Activated CD4-positive, alpha-beta memory T cell treated with anti-CD3 and anti-CD28 coated beads for 36 hours (primary cell): ENCODE data around the gene GUCA1A. TPM values are rescaled to one million over a fixed set of nuclear protein-coding genes. Genes with fewer than 3 reads are reported as not detected.
"Not testable (repeated sequence)": the region's sequence is repeated elsewhere in the genome, so short reads cannot be mapped to it uniquely, and the experiment has no call there.

Experiments used
- CTCF ChIA-PET: fragments of 350-600 bp; sonication (Branson Sonifier 250); formaldehyde crosslinking; loops from one replicate; lab custom pipeline; 2021; ENCODE audit warnings: antibody characterized with exemption, inconsistent platforms; lab: Charles Lee
- POLR2A ChIA-PET: fragments of 350-600 bp; sonication (Branson Sonifier 250); formaldehyde crosslinking; loops from one replicate; lab custom pipeline; 2021; ENCODE audit warnings: antibody characterized with exemption; lab: Charles Lee
- DNase-seq: peaks from one replicate; pipeline ENCODE4 v3.0.0-alpha.2; 2020
- H3K27ac Mint-ChIP-seq: one replicate; pipeline ENCODE4 v1.8.0; 2021; ENCODE audit warnings: mixed read lengths
- H3K27me3 Mint-ChIP-seq: one replicate; pipeline ENCODE4 v1.8.0; 2021; ENCODE audit warnings: mixed read lengths
- H3K36me3 Mint-ChIP-seq: one replicate; pipeline ENCODE4 v1.8.0; 2021; ENCODE audit warnings: mixed read lengths
- H3K4me1 Mint-ChIP-seq: one replicate; pipeline ENCODE4 v1.8.0; 2021; ENCODE audit warnings: low read depth, mixed read lengths
- H3K4me3 Mint-ChIP-seq: one replicate; pipeline ENCODE4 v1.8.0; 2021; ENCODE audit warnings: mild to moderate bottlenecking, mixed read lengths
- H3K9me3 Mint-ChIP-seq: one replicate; pipeline ENCODE4 v1.8.0; 2021; ENCODE audit warnings: mixed read lengths
- intact Hi-C: fragments of 100-400 bp; cut with micrococcal nuclease; formaldehyde crosslinking; loops from one replicate; pipeline ENCODE4 v1.15.1; 2023
- total RNA-seq, 2 experiments: library from RNA; stranded (reverse); gene quantifications; one replicate each; pipeline ENCODE4 v1.2.3, GENCODE V29; 2021

Gene GUCA1A
- total RNA-seq, 2 experiments from 2014 or later: not detected

DNA sequence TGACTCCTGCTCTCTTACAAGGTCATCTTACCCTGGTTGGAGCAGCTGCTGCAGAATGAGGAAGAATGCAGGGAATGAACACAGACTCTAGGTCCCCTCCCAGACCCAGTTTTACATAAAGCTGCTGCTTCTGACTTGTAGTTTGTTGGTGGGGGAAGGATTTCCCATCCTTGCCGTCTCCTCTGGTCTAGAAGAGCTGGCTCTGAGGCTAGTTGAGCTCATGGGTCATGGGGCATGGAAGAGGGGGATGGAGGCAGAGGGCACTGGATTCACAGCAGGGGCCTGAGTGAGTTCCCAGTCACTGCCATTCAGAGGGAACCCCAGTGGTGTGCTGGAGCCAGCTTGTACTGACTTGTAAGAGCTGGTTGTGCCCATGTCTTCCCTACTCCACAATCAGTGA, 9.2 kb upstream of the GUCA1A start:
- ChIA-PET CTCF (interaction anchor here (0.5 to 2.9 kb wide), 5 partner anchors 14 to 87 kb away, joined by 3 to 15 read pairs (median 6); no protein-coding TSS in a partner anchor), POLR2A (no interaction called here)
- no peaks in the 10 kb centered on the region for H3K36me3 Mint-ChIP-seq
- H3K4me1 Mint-ChIP-seq: no peaks in the 10 kb centered on the region
- no peak overlapping the region for H3K4me3 Mint-ChIP-seq
- peaks cover 2% of the 10 kb centered on the region for H3K27me3 Mint-ChIP-seq
- no peak overlapping the region for H3K27ac Mint-ChIP-seq
- DNase-seq: no peak
- intact Hi-C loops: no loop called here
- no peaks in the 10 kb centered on the region for H3K9me3 Mint-ChIP-seq

GRCh38 chr6:42165016-42165415, 8.1 kb upstream of the GUCA1A start:
- DNase-seq: no peak
- Mint-ChIP-seq H3K36me3 (no peaks in the 10 kb centered on the region), H3K27me3 (peaks cover 2% of the 10 kb centered on the region), H3K4me3 (no peak overlapping the region), H3K27ac (no peak overlapping the region), H3K4me1 (no peaks in the 10 kb centered on the region), H3K9me3 (no peaks in the 10 kb centered on the region)
- intact Hi-C loops: no loop called here
- POLR2A ChIA-PET: no interaction called here
- CTCF ChIA-PET: interaction anchor here (1.0 to 2.9 kb wide), 7 partner anchors 9 to 122 kb away, joined by 3 to 15 read pairs (median 5); no protein-coding TSS in a partner anchor

GRCh38 chr6:42166444-42167141, 6.6 kb upstream of the GUCA1A start:
- Mint-ChIP-seq H3K4me3 (no peak overlapping the region), H3K27me3 (no peaks in the 10 kb centered on the region), H3K4me1 (no peaks in the 10 kb centered on the region), H3K9me3 (no peaks in the 10 kb centered on the region), H3K36me3 (no peaks in the 10 kb centered on the region), H3K27ac (no peak overlapping the region)
- peak; percentile 87 for DNase-seq
- intact Hi-C loops: loop anchor here (1.0 to 2.0 kb wide), 4 partner anchors 48 to 386 kb away; partner anchors contain the start of gene PRICKLE4
- ChIA-PET POLR2A (no interaction called here), CTCF (interaction anchor here (0.6 to 4.1 kb wide), 10 partner anchors 38 to 799 kb away, joined by 3 to 23 read pairs (median 4); no protein-coding TSS in a partner anchor)

- no peak for DNase-seq
- H3K9me3 Mint-ChIP-seq: no peaks in the 10 kb centered on the region
- no peaks in the 10 kb centered on the region for H3K4me1 Mint-ChIP-seq
- no peaks in the 10 kb centered on the region for H3K36me3 Mint-ChIP-seq
- POLR2A ChIA-PET: no interaction called here
- H3K27ac Mint-ChIP-seq: no peak overlapping the region
- intact Hi-C loops: no loop called here
- no peaks in the 10 kb centered on the region for H3K27me3 Mint-ChIP-seq
- CTCF ChIA-PET: interaction anchor here (0.7 to 4.1 kb wide), 7 partner anchors 17 to 379 kb away, joined by 3 to 23 read pairs (median 6); no protein-coding TSS in a partner anchor
- H3K4me3 Mint-ChIP-seq: no peak overlapping the region
These were observed 4.5 kb upstream of the GUCA1A start for GRCh38 chr6:42168650-42169049.

- H3K27me3 Mint-ChIP-seq, H3K36me3 Mint-ChIP-seq, intact Hi-C loops, POLR2A ChIA-PET, H3K4me1 Mint-ChIP-seq, DNase-seq, H3K9me3 Mint-ChIP-seq, H3K4me3 Mint-ChIP-seq, H3K27ac Mint-ChIP-seq: not testable (repeated sequence)
- CTCF ChIA-PET: interaction anchor here (1.0 to 4.1 kb wide), 4 partner anchors 9 to 96 kb away, joined by 3 to 23 read pairs (median 10); no protein-coding TSS in a partner anchor
These were observed 3.4 kb upstream of the GUCA1A start for GRCh38 chr6:42169780-42170179.

GRCh38 chr6:42171813-42172581, 1.2 kb upstream of the GUCA1A start:
- no peak overlapping the region for H3K27ac Mint-ChIP-seq
- H3K36me3 Mint-ChIP-seq: no peaks in the 10 kb centered on the region
- H3K9me3 Mint-ChIP-seq: no peaks in the 10 kb centered on the region
- intact Hi-C loops: no loop called here
- no peak overlapping the region for H3K4me3 Mint-ChIP-seq
- ChIA-PET POLR2A (interaction anchor here (0.5 kb wide), 1 partner anchor 309 kb away, joined by 6 read pairs; no protein-coding TSS in a partner anchor), CTCF (interaction anchor here (1.4 kb wide), 1 partner anchor 43 kb away, joined by 4 read pairs; no protein-coding TSS in a partner anchor)
- DNase-seq: no peak
- H3K27me3 Mint-ChIP-seq: no peaks in the 10 kb centered on the region
- H3K4me1 Mint-ChIP-seq: no peaks in the 10 kb centered on the region

DNA sequence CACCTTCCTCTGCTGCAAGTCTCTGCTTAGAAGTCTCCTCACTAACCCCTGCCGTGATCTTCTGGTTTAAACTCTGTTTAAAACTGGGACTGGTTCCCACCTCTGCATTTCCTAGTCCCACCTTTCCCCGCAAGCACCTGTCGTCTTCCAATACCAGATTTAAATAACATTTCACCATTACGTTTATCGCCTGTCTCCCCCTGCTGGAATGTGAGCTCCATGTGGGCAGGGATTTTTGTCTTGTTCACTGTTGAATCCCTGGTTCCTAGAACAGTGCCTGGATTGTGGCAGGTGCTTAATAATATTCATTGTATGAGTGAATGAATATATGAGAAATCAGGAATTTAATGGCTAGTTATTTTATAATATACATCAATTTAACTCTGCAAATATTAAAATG, 2.7 kb downstream of the GUCA1A start:
- Mint-ChIP-seq H3K9me3 (no peaks in the 10 kb centered on the region), H3K36me3 (no peaks in the 10 kb centered on the region), H3K27ac (no peak overlapping the region), H3K4me1 (peaks cover 5% of the 10 kb centered on the region), H3K27me3 (peaks cover 2% of the 10 kb centered on the region), H3K4me3 (no peak overlapping the region)
- POLR2A ChIA-PET: no interaction called here
- CTCF ChIA-PET: interaction anchor here (0.7 to 1.6 kb wide), 3 partner anchors 19 to 71 kb away, joined by 3 read pairs; no protein-coding TSS in a partner anchor
- intact Hi-C loops: no loop called here
- DNase-seq: no peak

DNA sequence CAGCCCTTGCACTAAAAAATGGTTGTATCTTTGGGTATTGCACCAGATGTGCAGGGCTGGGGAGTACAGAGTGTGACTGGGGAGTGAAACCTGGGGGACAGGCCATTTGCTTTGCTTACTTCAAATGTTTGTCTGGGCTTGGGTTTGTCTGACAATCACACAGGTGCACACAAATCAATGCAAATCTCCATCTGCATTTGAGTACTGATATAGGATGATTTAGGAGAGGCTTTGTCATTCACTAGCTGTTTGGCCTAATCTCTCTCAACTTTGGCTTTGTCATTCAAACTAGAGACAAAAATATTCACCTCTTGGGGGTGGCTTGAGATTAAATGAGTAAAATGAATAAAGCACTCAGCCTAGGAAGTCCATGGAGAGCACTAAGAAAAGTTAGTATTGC, 3.8 kb downstream of the GUCA1A start:
- intact Hi-C loops: no loop called here
- no peak overlapping the region for H3K27ac Mint-ChIP-seq
- H3K36me3 Mint-ChIP-seq: no peaks in the 10 kb centered on the region
- no peak for DNase-seq
- H3K9me3 Mint-ChIP-seq: no peaks in the 10 kb centered on the region
- ChIA-PET CTCF (interaction anchor here (1.6 kb wide), 1 partner anchor 40 kb away, joined by 3 read pairs; no protein-coding TSS in a partner anchor), POLR2A (no interaction called here)
- no peak overlapping the region for H3K4me3 Mint-ChIP-seq
- peaks cover 5% of the 10 kb centered on the region for H3K4me1 Mint-ChIP-seq
- peaks cover 2% of the 10 kb centered on the region for H3K27me3 Mint-ChIP-seq

GRCh38 chr6:42177514-42178364, 4.6 kb downstream of the GUCA1A start:
- ChIA-PET CTCF (interaction anchor here (0.9 to 1.6 kb wide), 4 partner anchors 8 to 369 kb away, joined by 3 read pairs; no protein-coding TSS in a partner anchor), POLR2A (no interaction called here)
- intact Hi-C loops: no loop called here
- Mint-ChIP-seq H3K36me3 (no peaks in the 10 kb centered on the region), H3K9me3 (no peaks in the 10 kb centered on the region), H3K4me3 (no peak overlapping the region), H3K4me1 (peaks cover 5% of the 10 kb centered on the region), H3K27me3 (peaks cover 2% of the 10 kb centered on the region), H3K27ac (no peak overlapping the region)
- peak; percentile 22 for DNase-seq

DNA sequence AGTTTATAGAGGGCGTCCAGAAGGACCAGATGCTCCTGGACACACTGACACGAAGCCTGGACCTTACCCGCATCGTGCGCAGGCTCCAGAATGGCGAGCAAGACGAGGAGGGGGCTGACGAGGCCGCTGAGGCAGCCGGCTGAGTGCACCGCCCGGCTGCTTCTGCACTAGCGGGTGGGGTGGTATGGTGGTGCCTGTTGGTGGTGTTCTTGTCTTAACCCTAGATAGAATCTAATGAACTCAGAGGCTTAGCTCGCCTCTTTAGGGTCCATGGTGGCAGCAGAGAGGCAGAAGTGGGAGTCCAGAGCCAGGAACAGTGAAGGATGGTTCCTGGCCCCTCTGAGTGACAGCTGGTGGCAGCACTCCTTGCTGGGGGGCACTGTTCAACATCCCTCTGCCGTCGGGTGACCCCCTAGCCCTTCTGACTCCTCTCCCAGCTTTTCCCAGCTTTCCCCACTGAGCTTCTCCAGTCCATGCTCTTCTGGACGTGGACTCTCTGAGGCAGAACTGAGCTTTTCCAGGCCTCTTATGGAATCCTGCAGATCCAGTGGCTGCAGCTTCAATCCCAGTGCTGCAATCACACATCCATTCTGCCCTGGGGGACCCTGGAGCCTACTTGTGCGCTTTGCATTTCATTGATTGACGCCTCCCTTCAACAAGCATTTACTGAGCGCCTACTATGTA, 6.2 kb downstream of the GUCA1A start:
- ChIA-PET CTCF (interaction anchor here (1.3 kb wide), 2 partner anchors 75 to 368 kb away, joined by 3 read pairs; no protein-coding TSS in a partner anchor), POLR2A (interaction anchor here (0.7 kb wide), 1 partner anchor 8 kb away, joined by 3 read pairs; no protein-coding TSS in a partner anchor)
- DNase-seq: no peak
- Mint-ChIP-seq H3K36me3 (no peaks in the 10 kb centered on the region), H3K4me3 (no peak overlapping the region), H3K9me3 (no peaks in the 10 kb centered on the region), H3K27ac (no peak overlapping the region), H3K27me3 (peaks cover 2% of the 10 kb centered on the region), H3K4me1 (peaks cover 5% of the 10 kb centered on the region)
- intact Hi-C loops: no loop called here

DNA sequence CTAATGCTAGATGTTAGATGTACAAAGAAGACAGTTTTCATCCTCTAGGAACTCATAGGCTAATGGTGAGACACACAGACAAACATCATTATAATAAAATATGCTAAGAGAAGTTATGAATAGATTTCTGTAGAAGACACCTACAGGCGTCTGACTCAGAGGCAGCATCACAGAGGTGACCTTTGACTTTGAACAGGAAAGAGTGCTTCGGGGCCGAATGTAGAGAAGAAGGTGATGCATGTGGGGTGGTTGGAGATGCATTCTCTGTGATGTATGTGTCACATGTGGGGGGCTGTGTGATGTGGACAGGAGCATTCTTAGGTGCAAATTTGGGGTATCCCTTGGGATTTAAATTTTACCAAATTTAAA, 6.8 kb downstream of the GUCA1A start:
- Mint-ChIP-seq H3K4me3 (no peak overlapping the region), H3K27me3 (peaks cover 2% of the 10 kb centered on the region), H3K36me3 (no peaks in the 10 kb centered on the region), H3K9me3 (no peaks in the 10 kb centered on the region), H3K27ac (no peak overlapping the region), H3K4me1 (peaks cover 5% of the 10 kb centered on the region)
- POLR2A ChIA-PET: interaction anchor here (0.7 kb wide), 1 partner anchor 8 kb away, joined by 3 read pairs; no protein-coding TSS in a partner anchor
- intact Hi-C loops: no loop called here
- CTCF ChIA-PET: interaction anchor here (1.3 kb wide), 1 partner anchor 76 kb away, joined by 3 read pairs; no protein-coding TSS in a partner anchor
- peak; percentile 49 for DNase-seq
